Measurements from ENCODE around the gene GABBR2. TPM values are rescaled to one million over a fixed set of nuclear protein-coding genes. Genes with fewer than 3 reads are reported as not detected.

Gene GABBR2
- total and polyA plus RNA-seq, 2 of the 8 experiments (the other 6 are each of a cell fraction or from before 2014, with no cell fraction given) = 0.50 to 1.2 TPM

DNA sequence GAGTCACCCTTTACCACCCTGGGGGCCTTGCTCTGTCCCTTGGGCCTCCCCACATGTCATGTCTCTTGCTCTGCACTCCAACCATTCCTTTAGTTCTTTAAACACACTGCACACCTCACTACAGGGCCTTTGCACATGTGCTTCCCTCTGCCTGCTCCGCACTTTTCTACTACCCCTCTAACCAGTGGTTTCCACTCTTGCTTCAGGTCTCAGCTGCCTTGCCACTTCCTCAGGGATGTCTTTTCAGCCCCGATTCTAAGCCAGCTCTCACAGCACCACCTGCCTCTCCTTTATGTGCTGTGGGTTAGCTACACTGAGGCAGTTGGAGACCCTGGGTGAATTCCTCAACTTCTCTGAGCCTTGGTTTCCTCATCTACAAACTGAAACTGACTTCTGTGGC lies 34.6 kb upstream of the GABBR2 start:
- Histone ChIP-seq H3K9me3 (ENCODE audit: insufficient read depth in 2 of 2, low read depth in 1 of 2, low read length in 1 of 2) (0 out of 4 replicates have a peak, but pooled peaks cover 0 to 5% of the 10 kb centered on the region in 2 experiments), H3K27me3 (replicated peaks in 1 of 4; ENCODE audit: control insufficient read depth in 3 of 4, extremely low read depth in 1 of 4, insufficient read depth in 3 of 4, low read length in 3 of 4) (no peaks in the 10 kb centered on the region), H3K27ac (ENCODE audit: low read depth, low read length) (no peak overlapping the region), H2AFZ (ENCODE audit: low read length) (no peak overlapping the region), H3K36me3 (ENCODE audit: control insufficient read depth in 2 of 4, insufficient read depth in 4 of 4, low read length in 3 of 4) (peaks cover 0 to 27% (median 5%) of the 10 kb centered on the region in 4 experiments; a peak in 5 of 8 replicates), H3K4me1 (replicated peaks in 1 of 4; ENCODE audit: control insufficient read depth in 3 of 4, insufficient read depth in 4 of 4, low read length in 3 of 4) (no peaks in the 10 kb centered on the region), H4K5ac (ENCODE audit: insufficient read length, low read depth, low read length) (no peak overlapping the region), H3K4me2 (ENCODE audit: insufficient read depth in 1 of 2, low read depth in 2 of 2, low read length in 2 of 2) (no peak overlapping the region), H3K9ac (replicated peaks in 1 of 4; ENCODE audit: extremely low read depth in 1 of 4, low read depth in 3 of 4, low read length in 3 of 4) (no peak overlapping the region), H2BK20ac (ENCODE audit: low read length) (no peak overlapping the region), H4K8ac (ENCODE audit: extremely low read depth, insufficient read depth, low read length) (no peak overlapping the region), H2BK5ac (ENCODE audit: low read depth, low read length) (no peak overlapping the region), H2BK120ac (replicated peaks; ENCODE audit: low read depth, low read length) (no peak overlapping the region), H3K23me2 (ENCODE audit: low read depth, low read length) (no peaks in the 10 kb centered on the region), H3K79me2 (ENCODE audit: control insufficient read depth in 1 of 2, insufficient read depth in 2 of 2, low read length in 2 of 2) (no peaks in the 10 kb centered on the region), H3K56ac (replicated peaks; ENCODE audit: insufficient read length, low read depth, low read length) (no peak overlapping the region), H3K23ac (ENCODE audit: insufficient read length) (no peak overlapping the region), H2BK12ac (ENCODE audit: low read depth, low read length) (no peak overlapping the region), H4K91ac (replicated peaks; ENCODE audit: insufficient read length, low read length) (no peak overlapping the region), H4K20me1 (replicated peaks in 1 of 2; ENCODE audit: control insufficient read depth in 1 of 2, insufficient read depth in 2 of 2, low read length in 2 of 2) (no peaks in the 10 kb centered on the region), H3K14ac (ENCODE audit: insufficient read length) (no peak overlapping the region), H3K18ac (ENCODE audit: extremely low read depth, low read length) (no peak overlapping the region), H2AK5ac (ENCODE audit: low read depth, low read length) (no peak overlapping the region), H2BK15ac (ENCODE audit: low read length) (no peak overlapping the region), H3K79me1 (ENCODE audit: low read depth, low read length) (no peaks in the 10 kb centered on the region; the same call in 1 of the 2 replicates), H3K4ac (replicated peaks; ENCODE audit: insufficient read length, low read depth, low read length) (no peak overlapping the region), H3K4me3 (ENCODE audit: extremely low read depth in 1 of 4, insufficient read depth in 2 of 4, low read depth in 3 of 4, low read length in 4 of 4) (no peak overlapping the region)
- POLR2A ChIA-PET (ENCODE audit: partially characterized antibody) = no interaction called here
- DNase-seq (ENCODE audit: low read depth in 1 of 2, low spot score in 2 of 2) (no peak), FAIRE-seq (no peak)
- TF ChIP-seq CBX5 (IDR thresholded peaks at IDR 0.05; ENCODE audit: low read depth, low read length) (no peak), SUZ12 (IDR thresholded peaks at IDR 0.05; ENCODE audit: low read length) (no peak), RBBP5 (IDR thresholded peaks at IDR 0.05; ENCODE audit: borderline replicate concordance, low read depth, low read length) (no peak), CBX8 (IDR thresholded peaks at IDR 0.05; ENCODE audit: borderline replicate concordance, low read depth, low read length) (no peak)
- WGBS, 2 experiments (ENCODE audit: extremely low coverage in 1 of 2, insufficient coverage in 1 of 2, insufficient read length in 1 of 2, insufficient replicate concordance in 2 of 2, low coverage in 1 of 2, low lambda C conversion rate in 2 of 2, missing lambda C conversion rate in 1 of 2) = 86% methylated on average over 2 of the region's 2 CpGs; no CpG with 5 or more reads in 1 of the 2 experiments
- CTCF ChIA-PET (ENCODE audit: partially characterized antibody) = interaction anchor here (0.6 to 2.5 kb wide), 2 partner anchors 31 to 216 kb away, joined by 4 to 15 read pairs; no protein-coding TSS in a partner anchor

Data from H1 (cell line).